Transverse colon (tissue), 4 donors: ENCODE measurements around the gene MTMR10. TPM values are rescaled to one million over a fixed set of nuclear protein-coding genes. Genes with fewer than 3 reads are reported as not detected.

Source experiments
- DNase-seq: peaks from one replicate; pipeline ENCODE4 v3.0.0-alpha.2; 2019
- H3K27ac ChIP-seq, 4 donors: fragments of 200-600 bp; sonication (generic); 2 replicates each; pipeline ENCODE4 v1.5.1; 2016 to 2018; ENCODE audit warnings: inconsistent platforms in 4 of 4
- H3K27me3 ChIP-seq: fragments of 200-600 bp; sonication (generic); 2 replicates; pipeline ENCODE4 v1.5.1; 2017; ENCODE audit warnings: inconsistent platforms
- H3K36me3 ChIP-seq, 4 donors: fragments of 200-600 bp; sonication (generic); 2 replicates each; pipeline ENCODE4 v1.5.1; 2017 to 2019; ENCODE audit warnings: inconsistent platforms in 4 of 4
- H3K4me1 ChIP-seq, 4 donors: fragments of 200-600 bp; sonication (generic); 2 replicates each; pipeline ENCODE4 v1.5.1; 2017 to 2020; ENCODE audit warnings: inconsistent platforms in 4 of 4
- H3K4me3 ChIP-seq, 4 donors: fragments of 200-600 bp; sonication (generic); 1 replicate in 1 of 4; 2 replicates in 3 of 4; pipeline versions ENCODE4 v1.5.1 to v1.6.1; 2017 to 2019; ENCODE audit warnings: inconsistent platforms in 4 of 4
- H3K9me3 ChIP-seq, 2 donors: fragments of 200-600 bp; sonication (generic); 2 replicates each; pipeline ENCODE4 v1.5.1; 2017 to 2019; ENCODE audit warnings: inconsistent platforms in 2 of 2
- CTCF ChIP-seq, 5 experiments: fragments of 200-600 bp in 3 of 5; fragments of 450-650 bp in 2 of 5; sonication (generic) in 3 of 5; IDR thresholded peaks; 1 replicate in 2 of 5; 2 replicates in 3 of 5; pipeline ENCODE4 v1.5.1; 2016 to 2017; ENCODE audit warnings: antibody characterized with exemption in 5 of 5, inconsistent platforms in 3 of 5, mild to moderate bottlenecking in 2 of 5, moderate library complexity in 1 of 5
- EP300 ChIP-seq: sonication (generic); formaldehyde crosslinking; IDR thresholded peaks from one replicate; pipeline ENCODE4 v1.6.1; 2017; ENCODE audit warnings: antibody characterized with exemption, low read depth
- POLR2A ChIP-seq: fragments of 450-650 bp; IDR thresholded peaks from one replicate; pipeline ENCODE4 v1.6.1; 2016; ENCODE audit warnings: antibody characterized with exemption, mild to moderate bottlenecking, moderate library complexity
- POLR2AphosphoS5 ChIP-seq, 3 donors: sonication (generic); formaldehyde crosslinking; IDR thresholded peaks; one replicate each; pipeline ENCODE4 v1.6.1; 2016; ENCODE audit warnings: antibody characterized with exemption in 3 of 3
- WGBS, 2 donors: methylation state at CpG; one replicate each; pipeline ENCODE4 v1.1.5; 2018; ENCODE audit warnings: low coverage in 1 of 2; 5-methylcytosine and 5-hydroxymethylcytosine counted together
- in situ Hi-C, 4 donors: fragments of 200-750 bp; cut with MboI; loops; one replicate each; pipeline versions ENCODE4 v1.15.0 to v1.15.1; 2017; ENCODE audit warnings: low sequenced_read_pairs in 3 of 4, low pct_ligation_motif_present in 1 of 4, low pct_unique_long_range_greater_than_20kb in 1 of 4
- intact Hi-C: fragments of 100-400 bp; cut with DNase I; formaldehyde crosslinking; loops from one replicate; pipeline ENCODE4 v1.15.1; 2023; ENCODE audit warnings: low total_unique reads
- total RNA-seq, 4 donors: library from RNA; depleted of rRNA; stranded (reverse); fragments of >200 nt; gene quantifications; one replicate each; pipeline ENCODE4 v1.1.0, GENCODE V29; 2016

Gene MTMR10
- total RNA-seq, 4 donors from 2014 or later: 11.1 to 40.8 (median 32.7) TPM

GRCh38 chr15:30990446-30991254 lies 778 bp downstream of the MTMR10 start:
- Histone ChIP-seq H3K4me3 (peak overlapping the region; percentile 81 to 96 (median 90)), H3K4me1 (peaks cover 13 to 40% (median 27%) of the 10 kb centered on the region in 4 donors), H3K27ac (peak overlapping the region; percentile 97 to 99 (median 98)), H3K9me3 (no peaks in the 10 kb centered on the region), H3K27me3 (no peaks in the 10 kb centered on the region), H3K36me3 (no peaks in the 10 kb centered on the region)
- in situ Hi-C loops: no loop called here
- 2 to 3% methylated on average over 13 to 19 of the region's 24 CpGs for WGBS, 2 donors
- intact Hi-C loops: no loop called here
- TF ChIP-seq POLR2A (no peak), POLR2AphosphoS5 (IDR thresholded peaks at IDR 0.05) (no peak), EP300 (no peak), CTCF (IDR thresholded peaks at IDR 0.05) (no peak)
- peak; percentile 33 for DNase-seq

GRCh38 chr15:30990036-30990435 lies 1.4 kb downstream of the MTMR10 start:
- 54% methylated on average over 2 of the region's 2 CpGs; no CpG with 5 or more reads in 1 of the 2 donors for WGBS, 2 donors
- TF ChIP-seq CTCF (IDR thresholded peaks at IDR 0.05) (peak in 1 of 5 experiments; percentile 24), POLR2AphosphoS5 (IDR thresholded peaks at IDR 0.05) (no peak)
- intact Hi-C loops: no loop called here
- Histone ChIP-seq H3K4me1 (peaks cover 19 to 46% (median 33%) of the 10 kb centered on the region in 4 donors), H3K27ac (peak overlapping the region; percentile 97 to 99 (median 98)), H3K4me3 (peak overlapping the region in 3 of 4 donors; percentile 81 to 96 (median 86)), H3K27me3 (no peaks in the 10 kb centered on the region), H3K36me3 (no peaks in the 10 kb centered on the region), H3K9me3 (no peaks in the 10 kb centered on the region)
- in situ Hi-C loops: no loop called here
- no peak for DNase-seq

GRCh38 chr15:30985081-30985531 lies 6.3 kb downstream of the MTMR10 start:
- intact Hi-C loops: no loop called here
- in situ Hi-C loops: no loop called here
- H3K27me3 ChIP-seq: no peaks in the 10 kb centered on the region
- no peak for TF ChIP-seq CTCF (IDR thresholded peaks at IDR 0.05)
- no peak for TF ChIP-seq POLR2AphosphoS5 (IDR thresholded peaks at IDR 0.05)
- TF ChIP-seq EP300: no peak
- no peak for TF ChIP-seq POLR2A
- 20 to 41% methylated on average over 2 to 3 of the region's 3 CpGs for WGBS, 2 donors
- peak; percentile 29 for DNase-seq
- peak overlapping the region in 3 of 4 donors; percentile 13 to 47 (median 37) for H3K27ac ChIP-seq
- no peaks in the 10 kb centered on the region for H3K9me3 ChIP-seq
- peaks cover 23 to 57% (median 44%) of the 10 kb centered on the region in 4 donors for H3K4me1 ChIP-seq
- peaks cover 0 to 4% (median 0%) of the 10 kb centered on the region in 4 donors for H3K36me3 ChIP-seq
- H3K4me3 ChIP-seq: no peak overlapping the region

GRCh38 chr15:30984542-30984941 lies 6.9 kb downstream of the MTMR10 start:
- H3K4me3 ChIP-seq: no peak overlapping the region
- intact Hi-C loops: no loop called here
- TF ChIP-seq POLR2AphosphoS5 (IDR thresholded peaks at IDR 0.05) (no peak), POLR2A (no peak), CTCF (IDR thresholded peaks at IDR 0.05) (no peak), EP300 (no peak)
- H3K27me3 ChIP-seq: no peaks in the 10 kb centered on the region
- H3K4me1 ChIP-seq: peaks cover 17 to 57% (median 39%) of the 10 kb centered on the region in 4 donors
- H3K36me3 ChIP-seq: peaks cover 0 to 4% (median 0%) of the 10 kb centered on the region in 4 donors
- peak overlapping the region in 3 of 4 donors; percentile 13 to 47 (median 37) for H3K27ac ChIP-seq
- DNase-seq: no peak
- no peaks in the 10 kb centered on the region for H3K9me3 ChIP-seq
- in situ Hi-C loops: no loop called here
- WGBS, 2 donors: 33 to 36% methylated on average over 6 of the region's 6 CpGs
